ENCODE results near the gene TRAM2.

The TRAM2 gene

DNA sequence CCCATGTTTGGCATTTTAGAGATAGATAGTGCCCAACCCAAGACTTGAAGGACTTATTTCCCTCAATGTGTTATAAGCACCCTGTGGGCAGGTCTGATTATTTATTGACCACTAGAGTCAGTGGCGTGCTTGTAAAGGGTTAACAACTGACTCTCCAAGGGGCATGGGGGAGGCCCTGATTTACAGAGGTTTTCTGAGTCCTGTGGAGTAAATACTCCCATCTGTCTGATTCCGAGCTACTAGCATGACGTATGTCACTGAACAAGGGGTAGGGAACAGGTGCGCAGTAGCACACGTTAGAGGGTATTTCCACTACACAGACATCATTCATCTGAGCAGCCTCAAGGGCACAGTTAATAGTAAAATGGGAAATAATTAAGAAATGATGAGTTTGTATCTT, 17.4 kb upstream of the TRAM2 start:
- peak in 1 of 3 experiments; percentile 12 for DNase-seq

DNA sequence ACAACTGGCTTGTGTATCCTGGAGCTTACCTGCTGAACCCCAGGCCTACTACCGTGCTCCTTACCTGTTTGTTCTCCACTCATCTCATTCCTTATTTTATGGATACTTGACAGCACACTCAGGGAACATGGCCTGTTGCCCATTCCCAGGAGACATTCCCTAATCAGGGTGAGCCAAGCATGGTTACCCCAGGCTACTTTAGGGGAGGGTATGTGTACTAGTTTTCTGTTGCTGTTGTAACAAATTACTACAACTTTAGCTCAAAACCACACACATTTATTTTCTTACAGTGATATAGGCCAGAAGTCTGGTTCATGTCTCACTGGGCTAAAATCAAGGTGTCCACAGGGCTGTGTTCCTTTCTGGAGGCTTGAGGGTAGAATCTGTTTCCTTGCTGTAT, 15.0 kb upstream of the TRAM2 start:
- DNase-seq = peak in 1 of 3 experiments; percentile 38

DNA sequence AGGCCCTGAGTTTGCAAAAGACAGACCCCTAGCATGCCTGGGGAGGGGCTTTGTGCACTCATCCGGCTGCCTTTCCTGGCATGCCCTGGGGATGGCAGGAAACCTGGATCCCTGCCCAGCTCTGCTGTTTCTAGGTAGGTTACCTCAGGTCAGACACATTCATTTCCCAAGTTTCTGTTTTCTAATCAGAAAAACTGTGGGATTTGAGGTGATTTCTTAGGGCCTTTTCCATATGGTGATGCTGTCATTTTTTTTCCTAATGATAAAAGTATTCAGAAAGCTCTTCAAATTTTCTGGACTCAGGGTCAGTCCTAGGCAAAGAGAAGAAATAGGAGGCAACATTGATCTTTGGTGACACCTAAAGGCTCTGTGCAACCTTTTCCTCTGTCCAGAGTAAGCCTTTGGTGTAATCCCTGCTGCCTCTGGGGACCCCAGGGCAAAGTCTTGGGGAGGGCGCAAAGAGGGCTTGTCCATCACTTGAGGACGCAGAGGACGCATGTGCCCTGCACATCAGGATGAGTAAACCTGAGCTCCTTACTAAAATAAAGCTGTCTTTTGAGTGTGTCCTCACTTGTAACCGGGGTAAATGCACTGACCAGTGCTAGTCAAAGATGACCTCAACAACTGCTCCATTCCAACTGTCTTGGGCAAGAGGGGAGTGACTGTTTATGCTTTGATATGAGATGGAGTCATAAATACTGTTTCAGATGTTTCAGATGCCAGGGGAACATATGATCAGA, 13.5 kb upstream of the TRAM2 start:
- peak in 1 of 3 experiments; percentile 27 for DNase-seq

DNA sequence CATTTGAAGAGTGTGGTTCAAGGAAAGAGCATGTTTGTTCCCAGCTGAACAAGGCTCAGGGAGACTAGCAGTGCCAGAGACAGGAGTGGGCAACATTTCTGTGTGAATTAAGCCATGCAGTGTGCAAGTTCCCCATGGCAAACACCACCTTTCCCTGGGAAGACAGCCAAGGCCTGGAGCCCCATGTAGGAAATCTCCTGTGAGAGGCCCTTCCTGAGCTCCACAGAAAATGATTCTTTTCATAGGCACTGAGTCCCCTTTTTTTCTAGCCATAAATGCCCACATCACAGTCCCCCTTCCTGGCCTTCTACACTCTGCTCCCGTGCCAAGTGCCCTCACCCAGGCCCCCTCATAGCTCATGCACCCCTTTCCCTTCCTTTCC, 11.8 kb upstream of the TRAM2 start:
- no peak for DNase-seq

DNA sequence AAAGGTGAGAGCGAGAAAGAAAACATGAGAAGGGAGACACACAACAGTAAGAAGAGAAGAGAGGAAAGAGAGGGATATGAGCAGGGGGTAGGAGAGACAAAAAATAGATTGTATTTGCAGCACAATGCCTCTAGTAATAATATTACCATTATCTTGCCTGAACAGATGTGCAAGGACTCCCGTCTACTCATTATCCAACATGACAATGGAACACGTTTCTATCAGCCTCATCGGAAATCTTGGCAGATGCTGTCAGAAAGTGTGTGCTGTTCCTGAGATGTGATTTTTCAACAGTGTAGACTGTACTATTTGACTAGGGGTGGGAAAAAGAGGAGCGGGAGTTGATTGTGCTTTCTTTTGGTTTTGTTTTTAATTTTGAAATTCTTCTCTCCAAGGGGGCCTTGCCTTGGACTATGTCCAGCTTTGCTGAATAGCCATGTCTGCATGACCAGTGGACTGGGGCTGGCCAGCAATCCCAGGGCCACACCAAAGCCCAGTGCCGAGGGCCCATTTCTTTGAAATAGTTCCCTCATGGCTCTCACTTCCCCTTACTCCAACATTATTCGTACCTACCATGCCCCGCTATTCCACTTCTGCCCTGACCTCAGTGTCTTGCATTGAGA, 11.3 kb upstream of the TRAM2 start:
- no peak for DNase-seq

DNA sequence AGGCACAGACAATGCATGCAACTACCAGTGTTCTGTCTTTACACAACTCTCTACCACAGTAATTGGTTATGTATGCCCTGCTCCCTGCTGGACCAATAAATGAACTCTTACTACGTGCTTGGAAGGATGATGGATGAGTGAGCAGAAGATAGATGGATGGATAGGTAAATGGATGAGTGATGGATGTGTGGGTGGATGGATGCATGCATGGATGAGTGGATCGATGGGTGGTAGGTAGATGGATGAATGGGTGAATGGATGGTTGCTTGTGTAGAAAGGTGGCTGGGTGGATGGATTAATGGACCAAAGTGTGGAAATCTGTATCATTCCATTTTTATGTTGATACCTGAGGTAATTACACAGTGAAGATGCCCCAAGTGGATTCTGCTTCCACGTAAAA, 10.1 kb upstream of the TRAM2 start:
- no peak for DNase-seq

DNA sequence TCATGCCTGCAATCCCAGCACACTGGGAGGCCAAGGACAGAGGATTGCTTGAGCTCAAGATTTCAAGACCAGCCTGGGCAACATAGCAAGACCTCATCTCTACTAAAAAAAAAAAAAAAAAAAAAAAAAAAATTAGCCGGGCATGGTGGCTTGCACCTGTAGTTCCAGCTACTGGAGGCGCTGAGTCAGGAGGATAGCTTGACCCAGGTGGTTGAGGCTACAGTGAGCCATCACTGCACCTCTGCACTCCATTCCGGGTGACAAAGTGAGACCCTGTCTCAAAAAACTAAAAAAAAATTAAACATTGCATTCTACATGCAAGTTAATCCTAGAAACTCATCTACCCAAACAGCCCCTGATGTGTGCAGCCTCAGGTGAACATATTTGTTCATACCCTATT, 7.3 kb upstream of the TRAM2 start:
- no peak for DNase-seq

DNA sequence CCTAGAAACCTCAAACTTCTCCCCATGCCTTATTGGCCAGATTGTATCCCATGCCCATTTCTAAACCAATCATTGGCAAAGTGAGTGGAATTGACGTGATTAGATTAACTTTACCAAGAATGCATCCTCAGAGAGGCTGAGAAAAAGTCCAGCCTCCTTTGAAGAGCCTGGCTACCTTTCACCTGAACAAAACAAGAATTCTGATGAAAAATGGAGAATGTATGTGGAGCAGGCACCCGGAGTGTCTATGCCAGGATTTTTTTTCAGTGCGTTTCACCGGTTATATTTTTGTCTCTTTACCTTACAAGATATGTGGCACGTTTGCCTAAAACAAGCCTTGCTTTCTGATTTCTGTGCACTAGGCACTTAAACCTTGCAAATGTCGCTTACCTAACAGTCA, 6.1 kb upstream of the TRAM2 start:
- no peak for DNase-seq

DNA sequence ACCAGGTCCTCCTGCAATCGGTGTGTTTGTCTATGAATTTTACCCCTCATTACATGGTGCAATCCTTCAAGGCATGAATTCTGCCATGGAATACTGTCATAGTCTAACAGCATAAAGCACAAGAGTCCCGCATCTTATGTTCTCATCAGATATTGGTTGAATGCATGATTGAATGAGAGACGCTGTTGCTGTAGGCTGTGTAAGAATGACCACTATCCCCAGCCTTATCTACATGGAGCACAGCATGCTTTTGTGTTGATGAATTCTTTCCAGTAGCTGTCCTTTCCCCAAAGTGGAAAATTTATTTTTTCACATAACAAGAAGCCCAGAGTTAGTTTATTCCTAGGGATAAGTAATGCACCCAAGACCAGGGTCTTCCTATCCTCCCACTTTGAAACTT, 5.6 kb upstream of the TRAM2 start:
- DNase-seq = no peak

DNA sequence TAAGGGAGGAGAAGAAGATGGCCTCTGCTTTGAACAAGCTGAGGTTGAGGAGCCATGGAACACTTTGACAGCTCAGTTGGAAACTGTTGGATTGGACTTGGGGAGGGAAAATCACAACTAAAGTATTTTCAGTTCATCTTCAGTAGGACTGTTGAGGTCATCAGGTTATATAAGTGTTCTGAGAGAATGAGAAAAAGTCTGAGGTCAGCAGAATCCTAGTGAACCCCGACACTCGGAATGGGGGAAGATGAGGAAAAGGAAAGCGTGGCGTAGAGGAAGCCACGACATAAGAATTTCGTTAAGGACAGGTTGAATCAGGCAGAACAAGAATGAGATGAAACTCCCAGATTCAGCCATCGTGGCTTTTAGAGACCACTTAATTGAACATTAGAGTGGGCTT, 4.0 kb upstream of the TRAM2 start:
- DNase-seq = no peak

DNA sequence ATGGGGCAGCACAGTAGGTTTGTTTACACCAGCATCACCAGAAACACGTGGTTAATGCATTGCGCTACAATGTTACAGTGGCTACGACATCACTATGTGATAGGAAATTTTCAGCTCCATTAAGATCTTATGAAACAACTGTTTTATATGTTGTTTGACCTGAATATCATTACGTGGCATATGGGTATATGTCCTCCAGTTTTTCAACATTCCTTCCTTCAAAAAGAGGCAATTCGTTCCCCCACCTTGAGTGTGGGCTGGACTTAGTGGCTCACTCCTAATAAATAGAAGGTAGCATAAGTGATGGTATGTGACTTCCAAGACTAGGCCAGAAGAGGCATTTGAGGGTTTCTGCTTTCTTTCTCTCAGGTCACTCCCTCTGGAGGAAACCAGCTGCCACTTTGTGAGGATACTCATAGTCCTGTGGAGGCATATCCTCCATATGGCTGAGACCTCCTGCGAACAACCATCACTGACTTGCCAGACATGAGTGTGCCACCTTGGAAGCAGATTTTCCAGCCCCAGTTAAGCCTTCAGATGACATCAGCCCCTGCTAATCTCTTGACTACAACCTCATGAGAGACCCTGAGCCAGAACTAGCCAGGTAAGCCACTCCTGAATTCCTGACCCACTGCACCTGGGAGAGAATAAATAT, 2.3 kb upstream of the TRAM2 start:
- no peak for DNase-seq

DNA sequence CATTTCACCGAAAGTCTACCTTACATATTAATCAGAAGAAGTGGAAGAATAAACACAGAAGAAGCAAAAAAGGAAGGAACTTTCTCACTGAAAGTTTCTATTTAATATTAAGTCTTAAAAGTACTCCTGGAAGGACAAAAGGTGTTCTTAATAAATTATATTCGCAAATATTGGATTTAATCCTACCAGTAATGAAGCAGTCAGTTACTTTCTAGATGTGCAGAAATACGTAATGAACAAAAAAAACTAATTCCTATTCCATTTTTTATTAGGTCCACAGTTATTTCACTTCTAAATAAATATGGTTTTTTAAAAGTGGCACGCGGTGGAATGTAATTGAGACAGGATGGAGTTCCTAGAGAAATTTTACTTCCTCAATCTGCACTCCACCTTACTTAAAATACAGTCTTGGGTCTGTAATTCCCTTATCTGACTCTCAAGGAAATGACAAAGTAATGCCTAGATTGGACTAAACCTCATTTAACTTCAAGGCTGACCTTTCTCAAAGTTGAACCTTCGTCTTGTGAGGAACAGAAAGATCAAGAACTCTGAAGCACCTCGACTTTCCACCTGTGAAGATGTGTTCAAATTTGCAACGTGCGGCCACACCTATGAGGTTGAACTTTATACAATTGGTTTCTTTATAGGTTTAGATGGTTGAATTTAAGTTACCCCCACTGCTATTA, 1.1 kb upstream of the TRAM2 start:
- no peak for DNase-seq

DNA sequence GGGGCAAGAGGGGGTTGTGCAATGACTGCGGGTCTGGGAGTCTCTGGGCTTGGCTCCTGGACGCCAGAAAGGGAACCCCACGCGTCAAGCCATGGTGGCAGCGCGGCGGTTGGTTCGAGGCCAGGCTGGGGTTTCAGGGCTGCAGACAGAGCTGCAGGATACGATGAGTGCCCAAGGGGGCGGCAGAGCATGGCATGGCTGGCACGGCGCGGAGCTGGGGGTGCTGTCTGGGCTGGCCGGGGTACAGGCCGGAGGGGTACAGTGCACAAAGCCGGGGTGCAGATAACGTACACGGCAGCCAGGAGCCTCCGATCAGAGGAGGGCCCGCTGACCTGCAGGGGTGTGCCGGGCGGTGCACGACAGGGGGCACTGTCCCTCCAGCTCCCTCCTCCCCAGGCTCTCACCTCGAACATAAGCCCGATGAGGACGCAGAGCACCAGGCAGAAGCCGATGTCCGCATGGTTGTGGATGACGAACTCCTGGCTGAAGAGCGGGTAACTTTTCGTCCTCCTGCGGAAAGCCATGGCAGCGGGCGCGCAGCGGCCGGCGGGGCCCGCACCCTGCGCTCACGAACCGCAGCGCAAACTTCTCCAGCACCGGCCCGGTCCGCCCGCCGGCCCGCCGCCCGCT, 353 bp downstream of the TRAM2 start:
- peak; percentile 46 to 81 (median 78) for DNase-seq

DNA sequence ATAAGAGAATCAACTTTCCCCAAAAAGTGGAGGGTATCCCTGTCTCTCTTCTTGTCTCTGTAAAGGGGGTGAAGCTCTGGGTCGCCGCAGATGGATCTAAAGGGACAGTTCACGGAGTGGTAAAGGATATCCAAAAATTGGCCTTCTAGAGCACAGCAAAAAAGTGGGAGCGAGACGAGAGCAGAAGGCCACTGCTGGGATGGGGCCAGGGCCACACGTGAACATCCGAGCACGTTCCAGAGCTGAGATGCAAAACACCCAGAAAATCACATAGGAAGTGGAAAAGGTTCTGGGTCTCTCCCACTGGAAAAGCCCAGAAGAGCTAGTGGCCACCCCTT, 837 bp downstream of the TRAM2 start:
- no peak for DNase-seq

DNA sequence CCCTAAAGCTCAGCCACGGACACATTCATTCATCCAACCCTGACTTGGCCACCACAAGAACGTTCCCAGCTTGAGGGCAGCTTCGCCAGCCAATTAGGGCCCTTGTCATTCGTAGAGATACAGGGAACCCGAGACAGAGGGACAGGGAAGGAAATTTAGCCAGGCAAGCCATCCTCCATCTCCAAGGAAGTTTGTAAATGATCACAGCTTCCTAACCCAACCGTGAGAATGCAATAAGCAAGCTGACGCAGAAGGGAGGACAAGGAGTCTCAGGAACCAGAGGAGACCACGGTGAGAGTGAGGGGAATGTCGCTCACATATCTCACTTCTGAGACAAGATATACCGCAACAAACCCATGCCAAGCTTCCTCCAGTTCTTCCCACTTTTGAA, 1.4 kb downstream of the TRAM2 start:
- no peak for DNase-seq

DNA sequence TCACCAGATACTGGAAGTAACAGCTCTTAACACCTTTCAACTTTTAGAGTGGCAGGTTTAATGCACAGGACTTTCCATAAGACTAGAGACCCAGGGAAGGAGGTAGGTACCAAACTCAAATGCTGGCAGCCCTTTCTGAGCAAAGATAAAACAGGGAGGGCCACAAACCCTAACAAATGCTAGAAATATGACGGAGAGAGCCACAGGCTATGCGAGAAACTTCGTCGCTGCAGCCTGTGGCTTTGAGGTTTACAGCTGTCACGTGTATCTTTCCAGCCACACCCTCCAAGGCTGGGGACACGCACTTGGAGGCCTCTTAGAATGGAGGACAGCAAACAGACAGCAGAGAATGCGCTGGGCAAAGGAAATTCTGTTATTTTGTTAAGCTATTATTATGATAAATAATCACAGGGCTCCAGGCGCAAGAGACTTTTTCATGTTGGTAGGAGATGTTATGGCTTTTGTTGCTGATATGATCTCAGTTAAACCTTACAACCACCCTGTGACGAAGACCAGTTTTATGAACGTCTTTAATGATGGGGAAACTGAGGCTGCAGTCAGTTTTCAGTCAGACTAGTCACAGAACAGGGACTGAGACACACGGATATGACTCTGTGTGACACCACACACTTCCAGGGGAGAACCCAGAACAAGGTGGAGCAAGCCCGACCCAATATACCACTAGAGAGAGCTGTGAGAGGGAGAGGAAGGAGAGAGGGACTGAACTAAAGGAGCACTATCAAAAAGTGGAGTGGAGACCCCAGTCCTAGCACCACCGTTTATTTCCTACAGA, 2.0 kb downstream of the TRAM2 start:
- DNase-seq = peak in 1 of 3 experiments; percentile 44

DNA sequence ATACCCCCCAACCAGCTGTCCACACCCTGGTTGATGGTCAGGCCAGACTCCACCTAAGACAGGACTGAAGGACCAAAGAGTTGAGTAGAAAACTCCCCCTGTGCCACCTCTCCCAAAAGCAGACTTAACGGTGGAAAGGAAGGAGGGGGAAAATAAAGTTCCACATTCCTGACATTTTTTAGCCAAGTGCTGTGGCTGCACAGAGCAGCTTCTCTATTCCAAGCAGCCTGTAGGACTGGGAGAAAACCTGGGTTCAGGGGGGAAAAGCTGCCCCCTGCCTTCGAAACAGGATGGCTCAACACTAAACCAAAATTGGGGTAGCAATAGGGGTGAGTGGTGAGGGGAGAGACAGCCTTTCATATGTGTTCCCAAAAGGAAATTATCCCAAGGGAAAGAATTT, 3.6 kb downstream of the TRAM2 start:
- no peak for DNase-seq

DNA sequence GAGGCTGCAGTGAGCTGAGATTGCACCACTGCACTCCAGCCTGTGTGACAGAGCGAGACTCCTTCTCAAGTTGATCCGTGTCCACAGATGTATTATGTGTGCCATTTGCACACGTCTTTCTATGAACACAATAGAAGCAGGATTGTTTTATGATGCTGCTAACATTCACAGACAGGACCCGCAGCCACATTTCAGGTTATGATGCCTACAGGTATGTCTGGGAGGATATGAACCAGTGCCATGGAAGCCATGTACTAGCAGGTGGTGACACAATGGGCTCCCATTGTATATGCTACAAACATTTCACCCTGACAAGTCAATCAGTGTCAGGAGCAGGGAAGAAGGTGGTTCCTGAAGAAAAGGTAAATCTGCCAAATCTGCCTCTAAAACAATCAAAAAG, 4.3 kb downstream of the TRAM2 start:
- DNase-seq = no peak

DNA sequence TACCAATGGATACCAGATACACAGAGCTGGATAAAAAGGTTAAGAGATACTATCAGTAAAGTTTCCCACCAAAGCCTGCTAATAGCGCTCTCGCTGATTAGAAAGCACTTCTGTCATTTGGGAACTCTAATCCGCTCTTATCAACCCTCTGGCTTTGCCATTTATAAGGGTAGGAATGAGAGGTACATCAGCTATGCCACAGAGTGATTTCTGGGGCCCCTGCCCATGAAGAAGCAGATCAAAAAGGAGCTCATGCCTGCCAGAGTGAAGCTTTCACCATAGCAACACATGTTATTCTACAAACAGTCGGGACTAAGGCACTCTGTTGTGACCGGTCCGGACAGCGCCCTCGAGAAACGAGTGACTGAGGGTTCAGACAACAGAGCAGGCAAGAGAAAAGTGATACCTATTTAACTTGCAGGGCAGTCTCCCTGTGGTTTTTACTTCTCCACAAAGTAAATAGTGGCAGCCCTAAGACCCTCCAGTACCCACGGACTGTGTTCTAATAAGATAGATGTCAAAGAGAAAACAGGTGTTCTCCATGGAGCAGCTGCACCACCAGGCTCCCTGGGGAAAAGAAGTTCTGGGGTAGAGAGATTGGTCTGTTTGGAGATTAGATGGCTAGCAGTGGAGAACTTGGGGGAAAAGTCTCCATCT, 5.6 kb downstream of the TRAM2 start:
- peak in 1 of 3 experiments; percentile 21 for DNase-seq

DNA sequence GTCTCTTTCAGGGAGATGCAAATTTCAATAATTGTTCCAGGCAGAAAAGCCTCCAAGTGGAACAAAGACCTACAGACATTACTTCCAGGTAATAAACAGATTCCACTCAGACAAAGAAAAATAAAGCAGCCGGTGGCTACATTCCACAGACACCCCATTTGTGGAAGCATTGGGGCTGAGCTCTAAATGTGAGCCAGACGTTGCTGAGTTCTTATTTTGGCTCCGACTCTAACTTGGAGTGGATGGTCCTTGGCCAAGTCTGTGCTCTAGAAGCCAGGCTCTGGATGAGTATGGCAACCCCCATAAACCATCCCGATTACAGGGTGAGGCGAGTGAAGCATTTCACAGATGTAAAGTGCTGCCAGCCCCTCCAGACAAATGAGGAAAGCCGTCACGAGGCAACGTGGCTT, 6.6 kb downstream of the TRAM2 start:
- peak in 1 of 3 experiments; percentile 17 for DNase-seq

DNA sequence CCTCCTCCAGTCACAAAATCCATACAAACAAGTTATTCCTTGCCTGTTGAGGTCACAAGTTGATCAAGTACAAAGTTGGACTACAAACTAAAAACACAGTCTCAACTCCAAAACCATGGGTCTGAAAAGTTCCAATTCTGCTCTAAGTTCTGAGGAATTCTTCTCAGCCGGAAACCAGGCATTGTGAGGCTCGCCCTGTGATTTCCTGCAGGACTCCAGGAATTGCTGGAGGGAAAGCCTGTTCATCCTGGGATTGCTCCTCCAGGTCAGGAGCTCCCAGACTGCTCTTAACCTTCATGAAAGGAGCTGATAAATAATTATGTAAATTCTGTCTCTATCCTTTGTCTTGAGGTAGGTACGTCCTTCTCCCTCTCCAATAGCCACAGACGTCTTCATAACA, 8.5 kb downstream of the TRAM2 start:
- DNase-seq = no peak

DNA sequence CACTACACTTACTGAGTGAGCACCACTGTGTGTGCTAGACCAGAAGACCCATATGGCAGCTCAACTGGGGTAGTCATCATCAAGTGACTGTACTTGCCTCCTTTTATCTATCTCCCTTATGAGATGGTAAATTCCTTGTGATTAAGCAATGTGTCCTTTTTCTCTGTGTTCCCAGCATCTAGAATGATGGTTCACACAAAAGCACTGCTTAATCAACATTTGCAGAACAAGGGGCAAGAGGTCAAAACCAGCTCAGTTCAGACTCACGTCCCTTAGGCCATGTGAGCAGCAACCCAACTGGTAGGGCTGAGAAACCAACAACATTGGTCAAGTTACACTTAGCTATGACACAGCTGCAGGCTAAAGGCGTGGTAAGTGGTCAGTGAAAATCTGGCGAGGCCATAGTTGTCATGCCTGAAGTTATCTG, 10.0 kb downstream of the TRAM2 start:
- DNase-seq = no peak

Data from NCI-H1417 (cell line).